ENCODE results near the gene HCK.
"Not testable (repeated sequence)": the region's sequence is repeated elsewhere in the genome, so short reads cannot be mapped to it uniquely, and the experiment has no call there.

The HCK gene

DNA sequence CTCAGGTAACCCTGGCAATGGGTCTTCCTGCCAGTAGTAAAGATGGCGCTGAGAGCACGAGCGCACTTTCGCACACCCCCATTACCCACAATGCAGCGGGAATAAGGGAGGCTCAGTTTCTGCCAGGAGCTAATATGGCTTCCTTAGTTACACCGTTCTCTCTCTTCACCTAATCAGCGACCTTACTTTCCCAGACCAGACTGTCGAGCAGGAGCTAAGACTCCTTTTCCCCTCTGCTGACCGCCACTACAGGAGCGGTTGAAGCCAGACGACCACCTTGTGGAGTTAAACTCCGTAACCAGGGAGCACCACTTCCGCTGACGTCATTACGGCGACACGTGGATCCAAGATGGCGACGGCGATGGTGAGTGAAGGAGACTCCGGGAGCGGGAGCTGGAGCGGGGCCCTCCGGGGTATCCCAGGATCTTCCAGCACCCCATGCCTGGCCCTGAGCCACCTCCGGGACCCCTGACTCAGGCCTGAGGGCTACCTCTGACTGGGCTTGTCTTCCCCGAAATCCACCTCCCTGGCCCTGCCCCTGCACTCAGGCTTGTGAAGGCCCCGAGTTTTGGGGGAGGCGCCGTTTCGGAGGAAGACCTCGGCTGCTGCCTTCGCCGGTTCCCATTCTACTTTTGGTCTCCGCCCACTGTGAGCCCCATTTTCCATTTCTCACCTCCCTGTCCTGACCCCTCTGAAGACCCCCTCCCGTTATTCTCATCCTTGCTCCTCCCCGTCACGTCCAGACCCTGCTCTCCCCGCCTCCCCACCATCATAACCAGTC, 57.5 kb downstream of the HCK start, which contains the start of gene TM9SF4:
TSS of gene TM9SF4 (plus strand) at position 323 of the 781 bp plus-strand sequence. CDS start at position 350, 27 bp downstream.
- peak; percentile 83 for DNase-seq

DNA sequence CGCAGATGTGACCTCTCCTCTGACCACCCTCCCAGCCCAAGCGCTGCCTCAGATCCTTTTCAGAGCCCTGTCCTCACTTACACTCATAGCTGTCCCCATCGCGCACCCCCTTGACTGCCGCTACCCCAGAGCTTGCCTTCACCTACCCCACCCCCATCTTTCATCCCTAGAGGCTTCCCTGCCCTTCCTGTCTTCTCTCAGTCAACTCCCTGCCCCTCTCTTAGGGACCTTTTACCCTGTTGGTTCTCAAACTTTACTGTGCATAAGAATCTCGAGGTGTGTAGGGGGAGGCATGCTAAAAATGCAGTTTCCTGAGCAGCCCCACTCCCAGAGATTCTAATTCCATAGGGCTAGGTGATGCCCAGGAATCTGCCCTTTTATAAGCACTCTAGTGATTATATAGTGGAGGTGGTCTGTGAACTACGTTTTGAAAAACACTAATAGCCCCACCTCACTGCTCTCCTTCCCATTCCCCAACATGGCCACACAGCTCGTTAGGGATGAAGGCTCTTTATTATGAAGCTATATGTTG, 58.2 kb downstream of the HCK start:
- DNase-seq, result no peak

DNA sequence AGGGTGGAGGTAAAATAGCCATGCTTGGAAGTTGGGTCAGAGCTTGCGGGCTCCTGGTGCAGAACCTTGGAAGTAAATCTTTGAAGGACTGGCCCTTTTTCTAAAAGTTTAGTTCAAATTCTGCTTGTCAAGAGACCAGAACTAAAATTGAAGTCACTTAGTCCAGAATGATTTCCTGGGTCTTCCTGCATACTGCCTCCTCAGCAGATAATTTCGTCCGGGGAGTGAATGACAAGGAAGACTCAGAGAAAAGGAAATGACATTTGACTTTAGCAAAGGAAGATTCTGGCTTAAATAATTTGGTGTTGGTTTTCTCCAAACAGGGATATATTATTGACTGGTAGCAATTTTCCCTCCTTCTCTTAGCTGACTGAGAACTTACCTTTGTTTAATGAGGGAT, 58.7 kb downstream of the HCK start:
- no peak for DNase-seq

DNA sequence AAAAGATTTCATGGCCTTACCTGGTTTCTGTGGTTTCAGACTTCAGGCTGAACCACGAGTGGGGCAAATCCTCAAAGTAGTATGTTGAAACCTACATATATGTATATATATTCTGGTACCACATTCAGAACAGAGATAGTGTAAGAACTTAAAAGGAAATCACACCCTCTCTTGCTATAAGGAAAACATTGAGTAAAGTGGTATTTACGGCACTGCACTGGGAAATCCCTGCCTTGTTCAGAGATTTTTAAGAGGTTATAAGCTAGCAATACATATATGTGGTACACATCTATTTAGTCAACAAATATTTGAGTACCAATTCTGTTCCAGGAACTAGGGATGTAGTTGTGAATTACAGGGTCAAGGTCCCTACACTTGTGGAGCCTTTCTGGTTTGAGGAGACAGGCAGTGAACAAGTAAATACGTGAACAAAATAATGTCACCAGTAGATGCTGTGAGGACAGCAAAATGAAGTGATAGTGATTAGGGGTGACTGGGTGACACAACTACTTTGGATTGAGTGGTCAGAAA, 59.2 kb downstream of the HCK start:
- no peak for DNase-seq

DNA sequence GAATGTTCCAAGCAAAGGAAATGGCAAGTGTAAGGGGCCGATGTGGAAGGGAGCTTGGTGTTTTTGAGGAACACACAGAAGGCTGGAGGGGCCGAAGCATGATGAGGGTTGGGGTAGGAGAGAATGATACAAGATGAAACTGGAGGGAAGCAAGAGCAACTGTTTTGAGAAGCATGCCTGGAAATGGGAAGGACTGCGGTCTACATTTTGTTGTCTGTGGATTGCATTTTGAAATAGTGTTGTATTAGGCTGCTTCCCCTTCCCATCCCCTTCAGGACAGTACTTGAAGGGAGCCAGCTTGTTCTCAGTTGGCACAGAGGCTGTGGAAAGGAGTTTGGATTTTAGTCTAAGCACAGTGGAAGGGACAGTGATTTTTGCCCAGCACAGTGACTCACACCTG, 59.7 kb downstream of the HCK start:
- DNase-seq, result no peak

DNA sequence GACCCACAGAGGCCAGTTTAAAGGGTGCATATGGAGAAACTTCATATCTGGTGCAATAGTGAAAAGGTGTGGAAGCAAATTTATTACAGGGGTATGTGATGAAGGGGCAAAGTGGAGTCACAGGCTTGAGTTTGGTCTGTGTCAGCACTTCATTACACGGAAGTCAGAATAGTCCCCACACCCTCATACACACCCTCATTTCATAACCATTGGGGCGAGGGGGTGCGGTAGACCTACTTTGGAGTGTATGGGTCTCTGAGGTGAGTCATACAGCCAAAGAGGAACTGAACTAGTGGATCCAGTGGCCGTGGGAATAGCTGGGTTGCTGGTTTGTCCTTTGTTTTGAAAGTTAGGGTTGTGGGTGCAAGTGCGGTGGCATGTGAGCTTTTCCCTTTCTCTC, 60.8 kb downstream of the HCK start:
- no peak for DNase-seq

DNA sequence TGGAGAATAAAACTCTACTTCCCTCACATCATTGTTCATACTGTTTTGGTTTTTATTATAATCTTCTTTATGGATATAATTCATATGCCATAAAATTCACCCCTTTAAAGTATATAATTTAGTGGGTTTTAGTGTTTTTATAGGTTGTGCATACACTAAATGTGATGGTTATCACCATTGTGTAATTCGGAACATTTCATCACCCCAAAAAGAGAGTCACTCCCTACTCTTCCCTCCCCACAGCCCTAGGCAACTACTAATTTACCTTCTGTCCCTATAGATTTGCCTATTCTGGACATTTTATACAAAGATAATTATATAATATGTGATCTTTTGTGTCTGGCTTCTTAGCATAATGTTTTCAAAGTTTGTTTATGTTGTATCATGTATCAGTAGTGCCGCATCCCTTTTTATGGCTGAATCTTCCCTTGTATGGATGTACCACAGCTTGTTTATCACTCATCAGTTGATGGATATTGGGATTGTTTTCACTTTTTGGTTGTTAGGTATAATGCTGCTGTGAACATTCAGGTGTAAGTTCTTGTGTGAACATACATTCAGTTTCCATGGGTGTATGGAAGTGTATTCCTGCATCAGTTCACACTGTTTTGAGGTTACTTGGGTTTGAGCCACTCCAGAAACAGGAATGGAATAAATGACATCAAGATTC, 61.7 kb downstream of the HCK start:
- DNase-seq, result no peak

DNA sequence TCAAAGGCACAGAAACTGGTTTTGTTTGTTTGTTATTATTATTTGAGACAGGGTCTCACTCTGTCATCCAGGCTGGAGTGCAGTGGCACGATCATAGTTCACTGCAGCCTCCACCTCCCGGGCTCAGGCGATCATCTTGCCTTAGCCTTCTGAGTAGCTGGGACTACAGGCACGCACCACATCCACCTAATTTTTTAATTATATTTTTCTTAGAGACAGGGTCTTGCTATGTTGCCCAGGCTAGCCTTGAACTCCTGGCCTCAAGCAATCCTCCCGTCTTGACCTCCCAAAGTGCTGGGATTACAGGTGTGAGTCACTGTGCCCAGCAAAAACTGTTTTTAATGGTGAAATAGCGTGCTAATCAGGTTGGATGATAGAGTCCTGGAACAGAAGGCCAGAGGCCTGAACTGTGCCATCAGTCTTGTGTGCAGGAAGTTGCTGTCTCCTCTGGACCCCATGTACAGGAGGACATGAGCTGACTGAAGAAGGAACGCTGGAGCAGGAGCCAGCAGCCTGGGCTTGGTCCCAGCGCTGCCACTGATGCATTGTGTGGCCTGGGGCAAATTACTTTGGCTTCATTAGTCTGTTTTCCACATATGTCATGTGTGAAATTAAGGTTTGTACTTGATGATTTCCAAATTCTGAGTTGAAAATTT, 62.4 kb downstream of the HCK start:
- no peak for DNase-seq

DNA sequence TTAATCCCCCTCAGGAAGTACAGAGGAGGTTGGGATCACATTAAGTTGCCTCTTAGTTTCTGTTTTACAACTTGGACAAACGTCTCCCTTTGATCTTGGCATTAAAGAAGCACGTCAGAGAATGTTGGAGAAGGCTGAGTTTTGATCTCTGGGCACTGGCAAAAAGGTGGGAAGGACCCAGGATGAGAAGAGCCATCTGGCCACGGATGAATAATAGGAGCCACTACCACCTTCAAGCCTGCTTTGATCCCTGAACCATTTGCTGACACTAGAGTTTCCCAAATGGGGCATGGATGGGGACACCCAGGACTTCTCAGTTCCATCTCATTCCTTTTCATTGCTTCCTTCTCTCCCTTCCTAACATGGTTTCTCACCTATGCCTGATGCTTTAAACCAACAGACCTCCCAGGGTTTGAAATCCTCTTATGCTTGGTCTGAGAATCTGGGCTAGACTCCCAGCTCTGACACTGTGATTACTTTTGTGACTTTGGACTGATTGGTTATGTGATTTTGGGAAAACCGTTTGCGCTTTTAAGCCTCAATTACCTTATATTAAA, 63.2 kb downstream of the HCK start:
- DNase-seq, result no peak

DNA sequence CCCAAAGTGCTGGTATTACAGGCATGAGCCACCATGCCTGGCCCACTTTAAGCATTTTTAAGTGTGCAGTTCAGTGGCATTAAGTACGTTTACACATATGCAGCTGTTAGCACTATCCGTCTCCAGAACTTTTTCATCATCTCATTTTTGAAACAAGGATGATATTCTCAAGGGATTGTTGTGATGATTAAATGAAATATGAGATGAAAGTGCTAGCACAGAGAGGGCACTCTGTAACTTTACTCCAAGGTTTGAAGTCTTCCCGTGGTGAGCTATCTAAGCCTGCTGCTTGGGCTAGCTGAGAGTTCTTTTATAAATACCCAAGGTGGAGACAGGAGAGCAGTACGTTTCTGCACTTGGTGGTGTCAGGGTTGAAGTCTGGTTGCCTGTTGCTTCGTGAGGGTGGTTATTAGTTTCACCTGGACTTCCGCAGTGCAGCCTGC, 64.1 kb downstream of the HCK start:
- DNase-seq, result no peak

DNA sequence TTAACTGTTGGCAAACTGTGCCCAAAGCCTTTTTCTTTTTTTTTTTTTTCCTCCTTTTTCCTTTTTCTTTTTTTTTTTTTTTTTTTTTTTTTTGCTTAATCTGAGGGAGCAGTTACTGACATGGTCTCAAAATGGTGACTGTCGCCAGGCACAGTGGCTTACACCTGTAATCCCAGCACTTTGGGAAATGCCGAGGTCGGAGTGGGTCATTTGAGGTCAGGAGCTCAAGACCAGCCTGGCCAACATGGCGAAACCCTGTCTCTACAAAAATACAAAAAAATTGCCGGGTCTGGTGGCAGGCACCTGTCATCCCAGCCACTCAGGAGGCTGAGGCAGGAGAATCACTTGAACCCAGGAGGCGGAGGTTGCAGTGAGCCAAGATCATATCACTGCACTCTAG, 64.8 kb downstream of the HCK start:
- not testable (repeated sequence) for DNase-seq

DNA sequence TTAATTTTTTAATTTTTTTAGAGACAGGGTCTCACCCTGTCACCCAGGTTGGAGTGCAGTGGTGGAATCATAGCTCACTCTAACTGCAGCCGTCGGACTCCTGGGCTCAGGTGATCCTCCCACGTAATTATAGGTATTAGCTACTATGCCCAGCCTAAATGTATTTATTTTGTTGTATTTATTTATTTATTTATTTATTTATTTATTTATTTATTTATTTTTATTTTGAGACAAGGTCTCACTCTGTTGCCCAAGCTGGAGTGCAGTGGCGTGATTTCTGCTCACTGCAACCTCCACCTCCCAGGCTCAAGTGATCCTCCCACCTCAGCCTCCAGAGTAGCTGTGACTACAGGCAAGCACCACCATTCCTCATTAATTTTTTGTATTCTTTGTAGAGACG, 66.4 kb downstream of the HCK start:
- not testable (repeated sequence) for DNase-seq

DNA sequence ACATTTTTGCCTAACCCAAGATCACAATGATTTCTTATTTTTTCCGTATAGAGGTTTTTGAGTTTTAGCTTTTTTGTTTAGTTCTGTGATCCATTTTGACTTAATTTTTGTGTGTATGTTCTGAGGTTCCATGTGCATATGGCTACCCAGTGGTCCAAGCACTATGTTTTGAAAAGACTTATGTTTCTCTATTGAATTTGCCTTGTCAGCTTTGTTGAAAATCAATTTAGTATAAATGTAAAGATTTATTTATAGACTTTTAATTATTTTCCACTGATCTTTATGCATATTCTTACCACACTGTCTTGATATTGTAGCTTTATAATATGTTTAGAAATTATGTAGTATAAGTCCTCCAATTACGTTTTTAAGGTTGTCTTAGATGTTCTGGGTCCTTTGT, 67.7 kb downstream of the HCK start:
- no peak for DNase-seq

DNA sequence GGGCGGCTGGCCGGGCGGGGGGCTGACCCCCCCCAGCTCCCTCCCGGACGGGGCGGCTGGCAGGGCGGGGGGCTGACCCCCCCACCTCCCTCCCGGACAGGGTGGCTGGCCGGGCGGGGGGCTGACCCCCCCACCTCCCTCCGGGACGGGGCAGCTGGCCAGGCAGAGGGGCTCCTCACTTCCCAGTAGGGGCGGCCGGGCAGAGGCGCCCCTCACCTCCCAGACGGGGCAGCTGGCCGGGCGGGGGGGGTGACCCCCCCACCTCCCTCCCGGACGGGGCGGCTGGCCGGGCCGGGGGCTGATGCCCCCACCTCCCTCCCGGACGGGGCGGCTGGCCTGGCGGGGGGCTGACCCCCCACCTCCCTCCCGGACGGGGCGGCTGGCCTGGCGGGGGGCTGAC, 69.9 kb downstream of the HCK start:
- DNase-seq, result not testable (repeated sequence)

DNA sequence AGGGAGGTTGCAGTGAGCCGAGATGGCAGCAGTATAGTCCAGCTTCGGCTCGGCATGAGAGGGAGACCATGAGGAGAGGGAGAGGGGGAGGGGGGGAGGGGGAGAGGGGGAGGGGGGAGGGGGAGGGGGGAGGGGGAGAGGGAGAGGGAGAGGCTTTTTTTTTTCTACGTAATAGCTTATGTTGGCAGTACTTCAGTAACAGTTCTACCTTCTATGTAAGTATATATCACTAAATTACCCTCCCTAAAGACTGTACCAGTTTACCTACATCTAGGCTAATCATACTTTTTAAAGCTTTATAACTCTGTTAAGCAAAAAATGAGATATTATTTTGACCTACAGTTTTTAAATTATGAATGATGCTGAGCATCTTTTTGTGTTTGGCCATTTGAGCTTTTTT, 71.0 kb downstream of the HCK start:
- no peak for DNase-seq

DNA sequence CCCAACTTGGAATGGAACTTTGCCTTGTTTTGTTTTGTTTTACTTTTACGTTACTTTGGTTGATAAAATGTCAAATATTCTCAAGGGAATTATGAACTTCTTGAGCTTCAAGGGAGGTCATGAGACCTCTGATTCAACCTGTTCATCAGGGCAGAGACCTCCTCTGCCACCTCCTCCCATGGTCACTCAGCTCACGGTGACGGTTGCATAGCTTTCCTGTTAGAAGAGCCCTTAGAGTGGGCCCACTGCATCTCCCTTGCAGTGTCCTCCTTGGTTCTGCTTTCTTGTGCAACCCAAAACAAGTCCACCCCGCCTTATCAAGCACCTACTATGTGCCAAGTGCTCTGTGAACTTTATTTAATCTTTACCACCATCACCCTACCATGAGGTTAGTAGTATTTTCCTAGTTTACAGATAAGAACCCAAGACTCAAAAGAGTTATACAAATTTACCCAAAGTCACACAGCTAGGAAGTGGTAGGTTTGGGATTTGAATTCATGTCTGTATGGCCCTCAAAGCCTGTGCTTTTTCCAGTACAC, 72.9 kb downstream of the HCK start:
- DNase-seq, result no peak

DNA sequence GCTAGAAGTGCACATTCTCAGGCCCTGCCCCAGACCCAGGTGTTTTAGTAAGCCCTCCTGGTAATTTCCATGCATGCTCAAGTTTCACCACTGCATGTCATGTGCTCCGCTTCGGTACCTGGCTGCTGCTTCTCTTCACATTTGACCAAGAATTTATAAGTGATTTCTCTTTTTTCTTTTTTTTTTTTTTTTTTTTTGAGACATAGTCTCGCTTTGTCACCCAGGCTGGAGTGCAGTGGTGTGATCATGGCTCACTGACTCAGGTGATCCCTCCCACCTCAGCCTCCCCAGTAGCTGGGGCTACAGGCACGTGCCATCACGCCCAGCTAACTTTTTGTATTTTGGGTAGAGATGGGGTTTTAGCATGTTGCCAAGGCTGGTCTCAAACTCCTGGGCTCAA, 73.5 kb downstream of the HCK start:
- DNase-seq, result no peak

DNA sequence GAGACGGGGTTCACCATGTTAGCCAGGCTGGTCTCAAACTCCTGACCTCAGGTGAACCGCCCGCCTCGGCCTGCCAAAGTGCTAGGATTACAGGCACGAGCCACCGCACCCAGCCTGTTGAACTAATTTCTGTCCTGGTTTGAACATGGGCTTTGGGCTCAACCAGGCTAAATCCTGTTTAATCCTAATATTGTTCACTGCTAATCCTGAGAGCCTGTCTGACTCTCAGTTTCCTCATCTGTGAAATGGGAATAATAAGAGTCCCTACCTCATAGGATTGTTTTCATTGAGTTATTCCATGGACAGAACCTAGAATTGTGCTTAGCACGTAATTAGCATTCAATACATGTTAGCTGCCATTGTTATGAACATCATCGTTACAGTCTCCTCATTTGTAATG, 74.9 kb downstream of the HCK start:
- DNase-seq, result no peak

DNA sequence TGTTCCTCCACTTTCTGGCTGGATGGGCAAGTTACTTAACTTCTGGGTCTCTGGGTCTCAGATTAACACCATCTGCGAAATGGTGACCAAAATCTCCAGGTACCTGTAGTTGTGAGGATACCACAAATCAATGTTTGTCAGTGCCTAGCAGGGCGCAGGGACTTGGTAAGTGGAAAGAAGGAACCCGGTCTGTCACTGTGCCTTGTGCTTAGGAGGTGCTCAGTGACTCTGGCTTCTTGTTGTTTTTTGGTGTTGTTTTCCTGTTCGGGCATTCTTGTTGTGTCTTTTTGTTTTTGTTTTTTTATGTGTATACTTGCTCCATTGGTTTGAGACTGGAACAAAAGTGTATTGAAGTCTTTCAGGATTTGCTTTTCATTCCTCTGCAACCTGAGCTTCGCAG, 75.3 kb downstream of the HCK start:
- DNase-seq, result no peak

DNA sequence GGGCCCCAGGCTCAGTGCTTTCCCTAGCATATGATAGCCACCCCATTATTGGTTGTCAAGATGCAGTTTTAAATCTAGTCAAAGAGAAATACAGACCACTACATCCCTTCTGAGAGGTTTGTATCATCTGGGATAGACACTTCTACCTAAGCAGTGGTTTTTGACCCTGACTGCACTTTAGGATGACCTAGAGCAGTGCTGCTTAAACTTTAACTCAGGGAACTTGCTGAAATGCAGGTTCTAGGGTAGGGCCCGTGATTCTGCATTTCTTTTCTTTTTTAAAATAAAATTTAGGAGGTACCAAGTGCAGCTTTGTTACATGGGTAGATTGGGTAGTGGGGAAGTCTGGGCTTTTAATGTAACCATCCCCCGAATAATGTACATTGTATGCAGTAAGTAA, 76.1 kb downstream of the HCK start:
- no peak for DNase-seq

DNA sequence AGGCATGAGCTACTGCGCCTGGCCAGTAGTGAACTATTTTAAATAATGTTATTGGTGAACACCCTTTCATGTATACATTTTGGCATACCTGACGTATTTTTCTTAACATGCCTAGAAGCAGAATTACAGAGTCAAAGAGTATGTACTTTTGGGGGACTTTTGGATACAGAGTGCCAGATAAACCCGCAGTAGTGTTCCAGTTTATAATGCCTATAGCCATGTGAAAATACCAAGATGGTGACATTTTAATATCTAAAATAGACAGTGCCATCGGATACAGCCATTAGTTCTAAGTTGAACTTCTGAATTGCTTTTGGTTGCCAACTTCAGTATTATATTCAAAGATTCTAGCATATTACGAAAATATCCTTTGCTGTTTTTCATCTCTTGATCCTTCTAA, 77.8 kb downstream of the HCK start:
- no peak for DNase-seq

DNA sequence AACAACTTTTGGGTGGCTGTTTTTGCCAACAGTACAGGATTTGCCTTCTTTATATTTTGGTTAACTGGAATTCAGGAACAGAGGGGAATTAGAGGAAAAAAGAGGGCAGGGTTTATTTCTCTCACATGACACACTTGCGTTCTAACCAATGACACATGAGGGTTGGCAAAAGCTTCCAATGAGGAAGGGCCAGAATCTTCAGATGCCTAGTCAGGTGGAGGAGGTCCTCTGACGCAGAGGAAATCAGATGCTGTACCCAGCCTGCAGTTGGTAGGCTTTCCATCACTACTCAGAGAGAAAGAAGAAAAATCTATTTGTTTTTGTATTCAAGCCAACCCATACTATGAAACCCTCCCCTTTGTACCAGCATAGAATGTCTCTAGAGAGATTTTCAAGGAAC, 78.3 kb downstream of the HCK start:
- DNase-seq, result no peak

DNA sequence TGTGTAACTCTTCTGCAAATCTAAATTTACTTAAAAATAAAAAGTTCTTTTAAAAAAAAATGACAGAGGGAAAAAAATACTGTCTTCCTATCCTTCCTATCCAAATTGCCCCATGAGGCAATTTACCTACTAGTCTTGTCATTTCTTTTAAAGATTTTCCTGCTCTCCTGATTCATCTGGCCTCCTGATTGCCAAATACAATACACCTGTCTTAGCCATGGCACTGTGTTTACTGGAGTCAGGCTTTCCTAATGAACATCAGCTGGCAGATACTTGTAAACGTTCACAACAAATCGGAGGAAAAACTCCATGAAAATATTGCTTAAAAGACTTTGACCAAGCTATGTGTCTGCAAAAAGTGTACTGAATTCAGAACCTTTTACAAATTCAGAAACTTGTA, 78.9 kb downstream of the HCK start:
- DNase-seq, result no peak
